ACC112 (cell line): ENCODE measurements around the gene HBE1.
"Not testable (repeated sequence)": the region's sequence is repeated elsewhere in the genome, so short reads cannot be mapped to it uniquely, and the experiment has no call there.

Source experiments
- H2AFZ ChIP-seq: fragments of 200-600 bp; sonication (generic); one replicate; pipeline ENCODE4 v1.6.0; 2017; ENCODE audit warnings: antibody characterized with exemption, low read length; ENCODE audit not compliant: unreplicated experiment
- H3K27ac ChIP-seq: fragments of 200-600 bp; sonication (generic); 2 replicates; pipeline ENCODE4 v1.5.1; 2014; ENCODE audit warnings: low read depth, mild to moderate bottlenecking, antibody characterized with exemption, low read length, moderate library complexity
- H3K27me3 ChIP-seq: fragments of 200-600 bp; sonication (generic); 2 replicates; pipeline ENCODE4 v1.6.1; 2014; ENCODE audit warnings: mild to moderate bottlenecking, antibody characterized with exemption, low read length, moderate library complexity, mixed read lengths; ENCODE audit not compliant: insufficient read depth
- H3K36me3 ChIP-seq: fragments of 200-600 bp; sonication (generic); 2 replicates; pipeline ENCODE4 v1.6.1; 2016; ENCODE audit warnings: mild to moderate bottlenecking, antibody characterized with exemption, low read length, moderate library complexity, mixed read lengths; ENCODE audit not compliant: insufficient read depth
- H3K4me1 ChIP-seq: fragments of 200-600 bp; sonication (generic); one replicate; pipeline ENCODE4 v1.6.1; 2016; ENCODE audit warnings: low read length, mixed read lengths; ENCODE audit not compliant: insufficient read depth, unreplicated experiment, control insufficient read depth
- H3K4me3 ChIP-seq: fragments of 200-600 bp; sonication (generic); 2 replicates; pipeline ENCODE4 v1.5.1; 2014; ENCODE audit warnings: mild to moderate bottlenecking, low read depth, low read length
- H3K79me2 ChIP-seq: fragments of 200-600 bp; sonication (generic); one replicate; pipeline ENCODE4 v1.6.0; 2016; ENCODE audit warnings: low read length; ENCODE audit not compliant: control insufficient read depth, unreplicated experiment, insufficient read depth

The HBE1 gene

DNA sequence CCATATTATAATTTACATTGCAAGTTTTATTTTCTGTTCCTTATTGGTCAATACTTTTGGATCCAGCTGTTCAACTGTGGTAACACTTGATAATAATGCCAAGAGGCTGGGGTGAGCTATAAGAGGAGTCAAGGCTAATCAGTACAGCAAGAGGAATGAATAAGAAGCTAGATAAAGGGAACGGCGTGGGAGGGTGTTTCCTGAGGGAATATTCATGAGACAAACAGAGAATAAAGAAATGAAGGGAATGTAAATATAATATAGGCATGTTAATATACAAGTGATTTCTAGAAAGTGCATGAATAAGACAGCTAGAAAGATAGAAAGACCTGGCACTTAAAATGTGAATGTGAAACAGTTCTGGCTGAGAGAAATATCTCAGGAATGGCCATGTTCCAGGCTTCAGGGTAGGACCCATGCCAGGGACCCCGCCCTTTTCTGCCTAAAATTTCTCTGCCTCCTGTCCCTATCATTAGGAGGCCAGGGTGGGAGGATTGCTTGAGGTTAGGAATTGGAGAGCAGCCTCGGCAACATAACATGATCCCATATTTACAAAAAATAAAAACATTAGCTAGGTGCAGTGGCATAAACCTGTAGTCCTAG lies 28.1 kb upstream of the HBE1 start:
- Histone ChIP-seq H3K36me3 (no peaks in the 10 kb centered on the region), H3K27me3 (no peaks in the 10 kb centered on the region), H3K4me1 (peaks cover 6% of the 10 kb centered on the region), H2AFZ (no peak overlapping the region), H3K27ac (no peak overlapping the region), H3K79me2 (no peaks in the 10 kb centered on the region), H3K4me3 (no peak overlapping the region)

DNA sequence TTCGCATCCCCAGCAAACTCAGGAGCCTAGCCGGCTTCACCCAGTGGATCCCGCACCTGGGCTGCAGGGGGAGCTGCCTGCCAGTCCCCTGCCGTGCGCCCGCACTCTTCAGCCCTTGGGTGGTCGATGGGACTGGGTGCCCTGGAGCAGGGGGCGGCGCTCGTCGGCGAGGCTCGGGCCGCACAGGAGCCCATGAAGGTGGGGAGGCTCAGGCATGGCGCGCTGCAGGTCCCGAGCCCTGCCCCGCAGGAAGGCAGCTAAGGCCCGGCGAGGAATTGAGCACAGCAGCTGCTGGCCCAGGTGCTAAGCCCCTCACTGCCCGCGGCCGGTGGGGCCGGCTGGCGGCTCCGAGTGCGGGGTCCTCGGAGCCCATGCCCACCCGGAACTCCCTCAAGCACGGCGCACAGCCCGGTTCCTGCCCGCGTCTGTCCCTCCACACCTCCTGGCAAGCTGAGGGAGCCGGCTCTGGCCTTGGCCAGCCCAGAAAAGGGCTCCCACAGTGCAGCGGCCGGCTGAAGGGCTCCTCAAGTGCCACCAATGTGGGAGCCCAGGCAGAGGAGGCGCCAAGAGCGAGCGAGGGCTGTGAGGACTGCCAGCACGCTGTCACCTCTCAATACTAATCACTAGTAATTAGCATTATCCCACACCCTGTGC lies 24.7 kb upstream of the HBE1 start:
- not testable (repeated sequence) for H3K79me2 ChIP-seq, H3K36me3 ChIP-seq, H3K27me3 ChIP-seq, H2AFZ ChIP-seq, H3K27ac ChIP-seq, H3K4me3 ChIP-seq
- H3K4me1 ChIP-seq: peaks cover 16% of the 10 kb centered on the region

DNA sequence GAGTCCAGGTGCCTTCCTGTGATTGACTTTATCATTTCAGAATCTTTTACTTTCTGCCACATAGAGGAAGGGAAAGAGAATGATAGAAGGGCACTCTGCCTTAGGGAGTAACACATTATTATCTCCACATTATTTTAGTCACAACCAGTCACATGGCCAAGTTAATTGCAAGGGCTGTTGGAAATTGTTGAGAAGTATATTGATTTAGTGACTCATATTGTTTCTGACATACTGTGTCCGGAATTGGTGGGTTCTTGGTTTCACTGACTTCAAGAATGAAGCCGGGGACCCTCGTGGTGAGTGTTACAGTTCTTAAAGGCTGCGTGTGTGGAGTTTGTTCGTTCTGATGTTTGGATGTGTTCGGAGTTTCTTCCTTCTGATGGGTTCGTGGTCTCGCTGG lies 23.3 kb upstream of the HBE1 start:
- Histone ChIP-seq H3K27me3 (no peaks in the 10 kb centered on the region), H3K4me1 (peaks cover 24% of the 10 kb centered on the region), H3K27ac (no peak overlapping the region), H2AFZ (no peak overlapping the region), H3K79me2 (no peaks in the 10 kb centered on the region), H3K36me3 (no peaks in the 10 kb centered on the region), H3K4me3 (no peak overlapping the region)

DNA sequence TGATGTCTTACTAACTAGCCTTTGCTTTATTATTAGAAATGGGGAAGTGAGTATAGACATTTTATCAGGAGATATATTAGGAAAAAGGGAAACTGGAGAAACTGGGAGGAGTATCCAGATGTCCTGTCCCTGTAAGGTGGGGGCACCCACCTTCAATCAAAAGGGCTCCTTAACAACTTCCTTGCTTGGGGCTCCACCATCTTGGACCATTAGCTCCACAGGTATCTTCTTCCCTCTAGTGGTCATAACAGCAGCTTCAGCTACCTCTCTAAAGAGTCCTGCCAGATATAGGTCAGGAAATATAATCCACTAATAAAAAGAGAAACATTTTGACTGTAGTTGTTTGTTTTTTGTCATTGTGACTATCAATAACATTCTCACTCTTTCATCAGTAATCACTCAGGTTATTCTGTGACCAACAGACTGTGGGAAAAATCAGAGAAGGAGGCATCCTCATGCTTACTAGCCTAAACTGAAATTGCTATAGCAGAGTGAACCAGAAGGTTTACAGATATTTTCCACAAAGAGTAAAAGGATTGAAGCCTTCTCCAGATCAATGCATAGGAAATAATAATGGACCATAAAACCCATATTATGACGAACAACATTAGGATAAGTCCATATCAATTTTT lies 21.6 kb upstream of the HBE1 start:
- Histone ChIP-seq H3K79me2 (no peaks in the 10 kb centered on the region), H3K4me3 (no peak overlapping the region), H3K4me1 (peaks cover 18% of the 10 kb centered on the region), H3K27ac (no peak overlapping the region), H2AFZ (no peak overlapping the region), H3K36me3 (no peaks in the 10 kb centered on the region), H3K27me3 (no peaks in the 10 kb centered on the region)

DNA sequence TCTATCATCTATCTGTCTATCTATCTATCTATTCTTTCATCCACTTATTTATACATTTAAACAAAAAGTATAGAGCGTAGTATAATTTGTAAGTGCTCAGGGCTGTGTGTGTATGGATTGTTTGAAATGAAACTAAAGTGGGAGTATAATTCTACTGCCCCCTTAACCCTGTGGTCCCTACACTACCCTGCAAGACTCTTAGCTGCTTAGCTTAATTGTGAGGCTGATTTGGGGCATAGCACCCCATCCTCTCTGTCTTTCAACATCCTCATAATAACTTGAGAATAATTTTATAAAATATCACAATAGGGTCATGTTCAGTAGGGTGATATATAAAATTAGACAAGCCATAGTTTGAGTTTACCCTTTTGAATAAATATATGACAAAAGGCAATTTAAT lies 20.4 kb upstream of the HBE1 start:
- H3K36me3 ChIP-seq: no peaks in the 10 kb centered on the region
- H3K4me3 ChIP-seq: no peak overlapping the region
- no peaks in the 10 kb centered on the region for H3K27me3 ChIP-seq
- peaks cover 18% of the 10 kb centered on the region for H3K4me1 ChIP-seq
- no peak overlapping the region for H3K27ac ChIP-seq
- H3K79me2 ChIP-seq: no peaks in the 10 kb centered on the region
- H2AFZ ChIP-seq: peak overlapping the region; percentile 29

DNA sequence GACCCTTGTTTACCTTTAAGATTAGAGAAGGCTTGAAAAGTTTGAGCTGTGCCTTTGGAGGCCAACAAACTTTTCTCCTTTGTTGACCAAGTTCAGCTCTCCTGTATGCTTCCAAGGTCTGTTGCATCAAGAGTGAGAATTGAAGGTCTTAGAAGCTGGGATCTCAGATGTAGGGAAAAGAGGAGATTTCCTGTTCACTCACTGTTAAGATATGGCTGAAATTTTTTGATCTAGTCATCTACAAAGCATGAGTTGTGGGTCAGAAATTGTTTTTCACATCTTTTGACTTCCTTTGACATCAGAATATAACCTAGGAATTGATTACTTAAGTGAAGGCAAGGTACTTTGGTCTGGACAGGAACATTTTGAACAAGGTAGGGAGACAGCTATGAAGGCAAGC lies 20.0 kb upstream of the HBE1 start:
- no peaks in the 10 kb centered on the region for H3K36me3 ChIP-seq
- no peak overlapping the region for H3K27ac ChIP-seq
- H3K27me3 ChIP-seq: no peaks in the 10 kb centered on the region
- peak overlapping the region; percentile 29 for H2AFZ ChIP-seq
- no peaks in the 10 kb centered on the region for H3K79me2 ChIP-seq
- H3K4me1 ChIP-seq: peaks cover 18% of the 10 kb centered on the region
- H3K4me3 ChIP-seq: no peak overlapping the region

DNA sequence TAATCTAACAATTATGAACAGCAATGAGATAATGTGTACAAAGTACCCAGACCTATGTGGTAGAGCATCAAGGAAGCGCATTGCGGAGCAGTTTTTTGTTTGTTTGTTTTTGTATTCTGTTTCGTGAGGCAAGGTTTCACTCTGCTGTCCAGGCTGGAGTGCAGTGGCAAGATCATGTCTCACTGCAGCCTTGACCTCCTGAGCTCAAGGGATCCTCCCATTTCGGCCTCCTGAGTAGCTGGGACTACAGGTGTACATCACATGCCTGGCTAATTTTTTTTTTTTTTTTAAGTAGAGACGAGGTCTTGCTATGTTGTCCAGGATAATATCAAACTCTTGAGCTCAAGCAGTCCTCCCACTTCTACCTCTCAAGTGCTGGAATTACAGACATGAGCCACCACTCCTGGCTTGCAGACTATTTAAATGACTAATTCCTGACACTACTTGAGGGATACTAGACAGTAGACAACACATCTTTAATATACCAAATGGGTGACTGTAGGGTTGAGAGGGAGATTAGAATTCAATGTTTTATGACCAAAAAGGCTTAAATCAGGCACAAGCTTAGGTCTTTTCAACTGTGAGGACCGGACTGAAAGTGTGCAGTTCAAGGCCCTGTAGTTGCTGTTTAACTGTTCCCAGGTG lies 19.3 kb upstream of the HBE1 start:
- Histone ChIP-seq H3K27ac (no peak overlapping the region), H3K4me1 (peaks cover 18% of the 10 kb centered on the region), H3K27me3 (no peaks in the 10 kb centered on the region), H3K4me3 (no peak overlapping the region), H3K36me3 (no peaks in the 10 kb centered on the region), H2AFZ (peak overlapping the region; percentile 29), H3K79me2 (no peaks in the 10 kb centered on the region)

DNA sequence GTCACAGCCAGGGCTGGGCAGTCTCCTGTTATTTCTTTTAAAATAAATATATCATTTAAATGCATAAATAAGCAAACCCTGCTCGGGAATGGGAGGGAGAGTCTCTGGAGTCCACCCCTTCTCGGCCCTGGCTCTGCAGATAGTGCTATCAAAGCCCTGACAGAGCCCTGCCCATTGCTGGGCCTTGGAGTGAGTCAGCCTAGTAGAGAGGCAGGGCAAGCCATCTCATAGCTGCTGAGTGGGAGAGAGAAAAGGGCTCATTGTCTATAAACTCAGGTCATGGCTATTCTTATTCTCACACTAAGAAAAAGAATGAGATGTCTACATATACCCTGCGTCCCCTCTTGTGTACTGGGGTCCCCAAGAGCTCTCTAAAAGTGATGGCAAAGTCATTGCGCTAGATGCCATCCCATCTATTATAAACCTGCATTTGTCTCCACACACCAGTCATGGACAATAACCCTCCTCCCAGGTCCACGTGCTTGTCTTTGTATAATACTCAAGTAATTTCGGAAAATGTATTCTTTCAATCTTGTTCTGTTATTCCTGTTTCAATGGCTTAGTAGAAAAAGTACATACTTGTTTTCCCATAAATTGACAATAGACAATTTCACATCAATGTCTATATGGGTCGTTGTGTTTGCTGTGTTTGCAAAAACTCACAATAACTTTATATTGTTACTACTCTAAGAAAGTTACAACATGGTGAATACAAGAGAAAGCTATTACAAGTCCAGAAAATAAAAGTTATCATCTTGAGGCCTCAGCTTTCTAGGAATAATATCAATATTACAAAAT lies 18.6 kb upstream of the HBE1 start:
- no peaks in the 10 kb centered on the region for H3K36me3 ChIP-seq
- no peaks in the 10 kb centered on the region for H3K27me3 ChIP-seq
- no peak overlapping the region for H2AFZ ChIP-seq
- H3K79me2 ChIP-seq: no peaks in the 10 kb centered on the region
- no peak overlapping the region for H3K4me3 ChIP-seq
- no peak overlapping the region for H3K27ac ChIP-seq
- peaks cover 18% of the 10 kb centered on the region for H3K4me1 ChIP-seq

DNA sequence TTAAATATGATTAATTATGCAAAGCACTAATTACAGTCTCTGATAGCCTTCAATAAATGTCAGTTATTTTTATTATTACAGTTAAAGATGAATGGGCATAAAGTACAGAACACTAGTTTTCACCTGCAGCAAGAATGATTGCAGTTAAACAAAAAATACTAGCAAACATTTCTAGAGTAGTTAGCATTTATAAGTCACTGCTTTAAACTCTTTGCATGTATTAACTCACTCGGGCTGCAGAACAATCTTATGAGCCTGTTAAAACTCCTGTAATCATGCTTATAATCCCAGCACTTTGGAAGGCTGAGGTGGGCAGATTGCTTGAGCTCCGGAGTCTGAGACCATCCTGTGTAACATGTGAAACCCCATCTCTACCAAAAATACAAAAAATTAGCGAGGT lies 17.2 kb upstream of the HBE1 start:
- H3K4me3 ChIP-seq: no peak overlapping the region
- H3K4me1 ChIP-seq: peaks cover 15% of the 10 kb centered on the region
- H3K36me3 ChIP-seq: no peaks in the 10 kb centered on the region
- H2AFZ ChIP-seq: no peak overlapping the region
- no peak overlapping the region for H3K27ac ChIP-seq
- no peaks in the 10 kb centered on the region for H3K27me3 ChIP-seq
- H3K79me2 ChIP-seq: no peaks in the 10 kb centered on the region

DNA sequence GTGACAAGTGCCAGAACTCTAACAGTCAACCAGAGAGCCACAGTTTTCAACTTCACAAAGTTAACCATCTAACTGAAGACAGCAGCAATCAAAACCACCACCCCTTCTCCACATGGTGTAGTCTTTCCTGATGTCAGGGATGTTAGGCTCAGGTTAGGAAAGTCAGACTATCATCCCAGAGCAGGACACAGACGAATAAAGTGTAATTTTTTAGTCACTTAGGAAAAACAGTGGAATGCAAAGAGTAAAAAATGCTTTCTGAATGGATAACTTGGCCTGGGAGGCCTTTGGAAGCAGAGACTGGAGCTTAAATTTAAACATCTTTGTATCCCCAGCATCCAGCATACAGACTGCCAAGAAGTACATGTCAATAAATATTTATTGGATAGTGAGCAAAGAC lies 16.6 kb upstream of the HBE1 start:
- no peak overlapping the region for H2AFZ ChIP-seq
- no peak overlapping the region for H3K4me3 ChIP-seq
- H3K27ac ChIP-seq: no peak overlapping the region

More for the DNA sequence above, 16.6 kb upstream of the HBE1 start:
- no peaks in the 10 kb centered on the region for H3K79me2 ChIP-seq
- peaks cover 15% of the 10 kb centered on the region for H3K4me1 ChIP-seq
- no peaks in the 10 kb centered on the region for H3K36me3 ChIP-seq
- no peaks in the 10 kb centered on the region for H3K27me3 ChIP-seq
